Measurements from ENCODE around the gene OR5A2.
"Not testable (repeated sequence)": the region's sequence is repeated elsewhere in the genome, so short reads cannot be mapped to it uniquely, and the experiment has no call there.

- TF ChIP-seq CBX2 (IDR thresholded peaks at IDR 0.05; ENCODE audit: borderline replicate concordance, low read depth); ELK1 (IDR thresholded peaks at IDR 0.05; ENCODE audit: low read depth, low read length); ZSCAN20 (CRISPR knock-in tag; IDR thresholded peaks at IDR 0.05); CTCF (IDR thresholded peaks at IDR 0.05); POLR2A (IDR thresholded peaks at IDR 0.05; ENCODE audit: low read length); POLR2AphosphoS2 (conservative IDR thresholded peaks at IDR 0.05; ENCODE audit: low read length); MAX (IDR thresholded peaks at IDR 0.05); KDM1A (IDR thresholded peaks at IDR 0.05; ENCODE audit: low read depth); HDAC2 (IDR thresholded peaks at IDR 0.05); JUN (IDR thresholded peaks at IDR 0.05); ESRRA (IDR thresholded peaks at IDR 0.05; ENCODE audit: borderline replicate concordance, low read length); CHD2 (IDR thresholded peaks at IDR 0.05; ENCODE audit: low read length, partially characterized antibody): not testable (repeated sequence)
Measured at GRCh38 chr11:59372324-59372723, 53.9 kb downstream of the OR5A2 start.

All from A549 (cell line).